Stimulated activated naive CD8-positive, alpha-beta T cell treated with anti-CD3 and anti-CD28 coated beads, Interleukin-15, Interleukin-2, amounts not matched to agents 100 U/mL and 50 U/mL, for 24 hours (primary cell): ENCODE results near the gene TLE4.

ENCODE experiments used
- ATAC-seq: fragments of 150-1000 bp; cut with Tn5 transposase; one replicate; pipeline ENCODE4 v1.10.0; 2021
- DNase-seq: peaks from one replicate; pipeline ENCODE4 v3.0.0; 2021

Gene TLE4

GRCh38 chr9:79665931-79666330, 94.2 kb downstream of the TLE4 start:
- DNase-seq, result no peak
- no peak for ATAC-seq

- ATAC-seq (no peak), DNase-seq (no peak)
These were observed 95.4 kb downstream of the TLE4 start for GRCh38 chr9:79667120-79667519.

DNA sequence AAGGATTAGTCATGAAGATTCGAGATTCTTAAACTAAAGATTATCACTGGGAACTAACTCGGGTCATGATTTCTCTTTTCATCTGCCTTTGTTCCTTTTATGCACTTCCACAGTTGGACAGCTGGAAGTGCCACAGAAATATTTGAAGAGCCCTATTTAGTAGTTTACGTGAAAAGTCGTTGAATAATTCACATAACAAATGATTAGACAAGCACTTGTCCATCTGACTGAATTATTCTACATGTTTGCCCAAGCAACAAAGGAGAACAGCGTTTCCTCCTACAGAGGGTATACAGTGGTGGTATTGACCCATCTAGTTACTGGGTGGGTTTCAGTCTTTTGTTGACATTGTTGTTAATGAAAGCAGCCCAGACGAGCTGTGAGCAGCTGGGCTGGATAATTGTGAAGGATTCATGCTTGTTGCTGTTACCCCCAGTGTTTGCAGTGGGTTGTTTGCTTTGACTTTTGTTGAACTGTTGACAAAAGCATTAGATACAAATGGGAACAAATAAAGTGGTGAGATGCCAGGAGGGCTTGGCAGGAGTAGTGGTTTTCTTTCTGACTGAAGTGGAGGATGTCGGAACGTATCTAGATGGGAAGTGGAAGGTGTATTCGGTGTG, 96.2 kb downstream of the TLE4 start:
- ATAC-seq (no peak), DNase-seq (no peak)

GRCh38 chr9:79668956-79669355, 97.2 kb downstream of the TLE4 start:
- ATAC-seq (no peak), DNase-seq (no peak)

DNA sequence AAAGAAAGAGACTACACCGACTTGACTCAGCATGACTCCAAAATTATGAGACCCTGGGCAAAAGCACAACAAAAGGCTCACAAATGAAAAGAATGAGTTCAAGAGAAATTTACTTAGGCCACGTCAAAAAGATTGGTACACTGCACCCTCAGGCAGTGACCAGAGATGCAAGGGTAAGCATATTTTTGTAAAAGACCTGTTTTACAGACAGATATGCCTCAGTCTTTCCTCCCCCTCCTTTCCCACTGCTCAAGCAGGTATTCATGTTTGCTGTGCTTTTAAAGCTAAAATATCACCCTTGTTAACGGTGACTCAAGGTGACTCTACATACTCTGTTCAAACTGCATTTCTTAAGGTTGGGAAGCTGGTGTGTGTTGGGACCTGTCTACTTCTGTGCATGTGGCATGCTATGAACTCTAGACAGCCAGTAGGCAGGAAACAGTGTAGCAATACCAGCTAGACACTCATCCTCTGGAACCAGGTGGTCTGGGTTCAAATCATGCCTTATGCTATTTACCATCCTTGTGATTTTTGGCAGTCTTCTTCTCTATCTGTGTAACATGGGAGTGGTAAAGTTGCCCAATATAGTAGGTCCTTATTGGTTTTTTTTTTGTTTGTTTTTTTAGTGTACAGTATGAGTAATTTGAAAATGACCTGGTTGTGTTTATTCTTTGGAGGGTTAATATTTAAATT, 98.7 kb downstream of the TLE4 start:
- ATAC-seq (no peak), DNase-seq (no peak)

DNA sequence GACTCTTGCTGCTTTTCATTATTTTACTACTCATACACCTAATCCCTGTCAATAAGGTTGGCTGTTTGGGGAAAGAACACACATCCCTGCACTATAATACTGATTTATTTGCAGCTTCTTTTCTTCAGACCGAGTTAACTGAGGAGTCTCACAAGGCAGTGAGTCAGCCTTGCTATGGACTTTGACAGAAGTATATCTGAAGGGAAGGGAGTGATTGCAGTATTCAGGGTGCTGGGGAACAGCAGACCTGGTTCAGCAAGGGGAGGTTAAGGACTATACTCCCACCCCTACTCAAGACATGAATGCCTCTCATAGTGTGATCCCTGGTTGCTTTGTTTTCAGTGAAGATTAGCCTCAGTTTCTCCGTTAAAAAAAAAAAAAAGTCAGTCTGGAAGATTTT, 99.8 kb downstream of the TLE4 start:
- ATAC-seq (no peak), DNase-seq (no peak)

GRCh38 chr9:79672236-79672635, 100.5 kb downstream of the TLE4 start:
- DNase-seq, result no peak

DNA sequence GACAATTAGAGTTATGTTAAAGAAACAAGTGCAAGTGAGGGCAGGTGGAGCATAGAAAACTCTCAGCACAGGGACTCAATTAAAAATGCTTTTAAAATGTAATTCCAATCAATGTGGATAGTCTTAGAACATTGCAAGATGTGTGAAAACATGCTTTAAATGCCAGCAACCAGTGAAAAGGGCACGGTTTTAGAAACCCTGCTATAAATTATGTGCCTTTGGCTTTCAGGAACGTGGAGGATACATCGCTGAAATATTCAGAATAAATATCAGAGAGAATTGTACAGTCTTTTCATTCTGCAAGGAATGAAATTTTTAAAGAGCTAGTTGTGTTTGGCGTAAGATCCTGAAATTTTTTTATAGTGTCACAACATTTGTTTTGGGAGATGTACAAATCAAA, 101.1 kb downstream of the TLE4 start:
- DNase-seq, result no peak
- ATAC-seq, result no peak

More at GRCh38 chr9:79672236-79672635, 100.5 kb downstream of the TLE4 start:
- no peak for ATAC-seq

DNA sequence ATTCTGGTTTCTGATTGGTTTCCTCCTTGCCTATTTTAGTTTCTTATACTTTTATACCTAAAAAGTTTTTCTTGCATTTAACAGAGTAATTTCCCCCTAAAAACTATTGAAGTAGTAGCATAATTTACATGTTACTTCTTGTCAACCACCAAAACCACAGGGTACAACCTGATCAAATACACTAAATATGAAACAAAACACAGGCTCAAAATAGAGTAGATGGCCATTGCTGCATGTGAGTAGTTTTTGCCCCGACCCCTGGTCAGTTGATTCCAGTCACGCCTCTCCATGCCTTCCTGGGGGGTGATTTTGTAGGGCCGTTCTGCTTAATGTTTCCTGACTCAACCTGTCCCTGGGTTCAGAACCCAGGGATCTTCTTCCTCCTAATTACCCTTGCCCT, 101.8 kb downstream of the TLE4 start:
- no peak for DNase-seq

DNA sequence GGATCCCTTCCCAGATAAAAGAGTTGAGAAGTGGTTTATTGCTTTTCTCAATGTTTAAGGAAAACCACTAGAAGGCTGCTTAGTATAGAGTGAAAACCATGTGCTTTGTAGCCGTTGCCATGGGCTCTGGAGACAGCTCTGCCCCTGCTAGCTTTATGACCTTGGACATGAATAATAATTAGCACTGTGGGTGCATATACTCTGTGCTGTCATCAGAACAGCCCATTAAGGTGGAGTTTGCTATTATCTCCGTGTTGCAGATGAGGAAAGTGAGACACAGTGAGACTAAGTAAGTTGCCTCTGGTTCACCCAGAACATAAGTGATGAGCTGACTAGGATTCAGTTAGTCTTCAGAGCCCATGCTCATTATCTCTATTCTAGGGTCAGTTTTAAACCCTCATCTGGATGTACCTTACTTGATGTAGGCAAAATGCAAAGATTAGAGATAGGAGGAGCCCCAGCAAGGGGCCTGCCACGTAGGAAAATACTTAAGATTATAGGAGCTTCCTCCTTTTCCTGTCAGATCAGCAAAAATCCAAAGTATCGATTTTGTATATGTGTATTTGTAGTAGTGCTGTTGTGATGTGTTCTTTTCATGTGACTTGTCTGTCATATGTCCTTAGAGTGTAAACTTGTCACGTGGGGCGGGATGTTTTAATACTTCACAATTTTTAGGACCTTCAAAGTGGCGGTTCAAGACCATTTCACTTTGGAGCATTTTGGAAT, 102.5 kb downstream of the TLE4 start:
- ATAC-seq, result no peak
- no peak for DNase-seq

More for the DNA sequence above, 101.8 kb downstream of the TLE4 start:
- ATAC-seq, result no peak

- DNase-seq, result no peak
- ATAC-seq, result no peak
These were observed 109.8 kb downstream of the TLE4 start for GRCh38 chr9:79681576-79681975.

GRCh38 chr9:79682076-79682736, 110.4 kb downstream of the TLE4 start:
- ATAC-seq, result no peak
- DNase-seq, result no peak

GRCh38 chr9:79684059-79684458, 112.3 kb downstream of the TLE4 start:
- DNase-seq (no peak), ATAC-seq (no peak)

GRCh38 chr9:79684711-79685575, 113.2 kb downstream of the TLE4 start:
- no peak for DNase-seq
- ATAC-seq, result no peak

- DNase-seq, result no peak
- ATAC-seq, result no peak
These were observed 113.8 kb downstream of the TLE4 start for GRCh38 chr9:79685577-79685976.

DNA sequence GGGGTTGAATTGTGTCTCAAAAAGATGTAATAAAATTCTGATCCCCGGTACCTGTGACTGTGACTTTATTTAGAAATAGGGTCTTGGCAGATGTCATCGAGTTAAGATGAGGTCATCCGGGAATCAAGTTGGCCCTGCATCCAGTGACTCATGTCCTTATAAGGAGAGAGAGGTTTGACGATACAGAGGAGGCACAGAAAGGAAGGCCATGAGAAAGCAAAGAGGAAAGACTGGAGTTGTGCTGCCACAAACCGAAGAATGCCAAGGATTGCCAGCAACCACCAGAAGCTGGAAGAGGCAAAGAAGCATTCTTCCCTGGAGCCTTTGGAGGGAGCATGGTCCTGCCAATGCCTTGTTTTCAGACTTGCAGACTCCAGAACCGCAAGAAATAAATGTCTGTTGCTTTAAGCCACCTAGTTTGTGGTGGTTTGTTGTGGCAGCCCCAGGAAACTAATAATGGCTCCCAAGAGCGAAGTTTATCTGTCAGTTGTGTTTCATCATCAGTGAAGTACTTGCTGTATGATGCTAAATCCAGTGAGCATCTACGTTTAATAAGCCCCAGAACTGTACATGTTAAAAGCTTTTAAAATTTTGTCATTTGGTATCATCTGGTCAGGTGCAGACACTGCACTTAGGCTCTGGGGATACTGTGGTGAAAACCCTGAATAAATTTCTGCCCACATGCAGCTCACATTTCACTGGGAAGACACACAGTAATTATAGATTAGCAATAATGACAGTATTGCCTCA, 114.8 kb downstream of the TLE4 start:
- ATAC-seq (no peak), DNase-seq (no peak)

- DNase-seq, result peak; percentile 37
- ATAC-seq, result peak; percentile 90
These were observed 115.3 kb downstream of the TLE4 start for GRCh38 chr9:79687131-79687447.

GRCh38 chr9:79688363-79688762, 116.6 kb downstream of the TLE4 start:
- ATAC-seq (no peak), DNase-seq (no peak)

- no peak for DNase-seq
- no peak for ATAC-seq
These were observed 117.8 kb downstream of the TLE4 start for GRCh38 chr9:79689576-79689975.

DNA sequence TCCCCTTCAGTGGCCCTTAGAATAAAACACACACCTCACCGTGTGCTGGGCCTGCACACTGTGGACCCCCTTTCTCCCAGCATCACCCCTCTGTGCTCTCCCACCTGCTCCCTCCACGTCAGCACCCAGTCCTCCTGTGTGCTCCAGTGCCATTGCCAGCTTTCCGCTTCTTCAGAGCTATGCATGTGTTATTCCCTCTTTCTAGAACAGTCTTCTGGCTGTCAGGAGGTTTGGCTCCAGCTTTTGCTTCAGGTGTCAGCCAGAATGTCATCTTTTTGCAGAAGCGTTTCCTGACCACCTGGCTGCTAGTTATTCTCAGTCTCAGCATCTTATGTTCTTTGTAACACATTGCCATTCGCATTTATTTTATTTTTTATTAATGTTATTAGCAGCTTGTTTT, 119.7 kb downstream of the TLE4 start:
- ATAC-seq (no peak), DNase-seq (no peak)

GRCh38 chr9:79692857-79693571, 121.2 kb downstream of the TLE4 start:
- no peak for DNase-seq
- ATAC-seq, result no peak
